Immature natural killer cell (primary cell): ENCODE data around the gene MEOX1. TPM values are rescaled to one million over a fixed set of nuclear protein-coding genes. Genes with fewer than 3 reads are reported as not detected.
"Not testable (repeated sequence)": the region's sequence is repeated elsewhere in the genome, so short reads cannot be mapped to it uniquely, and the experiment has no call there.

Experiments
- DNase-seq, 3 donors: peaks; one replicate each; pipeline ENCODE4 v3.0.0; 2022; ENCODE audit warnings: mixed read lengths in 1 of 3
- H3K27ac Mint-ChIP-seq, 6 donors: one replicate each; pipeline ENCODE4 v1.8.0; 2020; ENCODE audit warnings: mixed read lengths in 6 of 6, mild to moderate bottlenecking in 5 of 6, inconsistent platforms in 4 of 6, moderate library complexity in 3 of 6
- H3K27me3 Mint-ChIP-seq, 3 donors: one replicate each; pipeline ENCODE4 v1.8.0; 2020 to 2021; ENCODE audit warnings: low read depth in 3 of 3, mild to moderate bottlenecking in 3 of 3, mixed read lengths in 3 of 3, moderate library complexity in 3 of 3, inconsistent platforms in 1 of 3
- H3K36me3 Mint-ChIP-seq, 3 donors: one replicate each; pipeline ENCODE4 v1.8.0; 2020; ENCODE audit warnings: mixed read lengths in 3 of 3, inconsistent platforms in 2 of 3, mild to moderate bottlenecking in 2 of 3
- H3K4me1 Mint-ChIP-seq, 2 donors: one replicate each; pipeline ENCODE4 v1.8.0; 2020; ENCODE audit warnings: inconsistent platforms in 2 of 2, mild to moderate bottlenecking in 2 of 2, mixed read lengths in 2 of 2, moderate library complexity in 1 of 2
- H3K4me3 Mint-ChIP-seq, 5 donors: one replicate each; pipeline ENCODE4 v1.8.0; 2020; ENCODE audit warnings: mild to moderate bottlenecking in 5 of 5, mixed read lengths in 5 of 5, inconsistent platforms in 3 of 5, moderate library complexity in 3 of 5
- H3K9me3 Mint-ChIP-seq, 6 donors: one replicate each; pipeline ENCODE4 v1.8.0; 2020; ENCODE audit warnings: mild to moderate bottlenecking in 6 of 6, mixed read lengths in 6 of 6, inconsistent platforms in 4 of 6, moderate library complexity in 3 of 6
- polyA plus RNA-seq, 3 donors: library from polyadenylated mRNA; unstranded; fragments of 300-500 nt; fragmentation: Illumina TruSeq; gene quantifications; one replicate each; pipeline ENCODE4 v1.2.3, GENCODE V29; 2021

The MEOX1 gene
- polyA plus RNA-seq, 3 donors from 2014 or later, result not detected

DNA sequence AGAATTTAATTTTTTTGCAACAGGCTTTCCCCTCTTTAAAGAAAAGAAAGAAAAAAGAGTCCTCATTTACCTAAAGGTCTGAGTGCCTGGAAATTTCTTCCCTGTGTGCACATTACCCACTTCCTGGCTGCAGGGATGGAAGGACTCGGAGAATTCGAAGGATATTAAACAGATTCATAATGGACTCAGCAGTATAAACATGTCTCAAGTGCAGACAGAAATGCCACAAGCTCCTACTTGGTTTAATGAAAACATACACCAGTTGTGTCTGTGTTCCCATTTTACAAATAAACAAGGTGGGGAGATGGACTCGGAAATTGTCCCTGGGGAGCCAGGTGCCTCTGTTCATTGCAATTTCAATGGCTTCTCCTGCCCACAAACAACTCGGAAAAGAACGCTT is 47.2 kb downstream of the MEOX1 start:
- Mint-ChIP-seq H3K9me3 (no peaks in the 10 kb centered on the region), H3K4me3 (no peak overlapping the region), H3K36me3 (no peaks in the 10 kb centered on the region)

GRCh38 chr17:43613917-43614316 is 47.8 kb downstream of the MEOX1 start:
- peaks cover 2 to 8% (median 3%) of the 10 kb centered on the region in 3 donors for H3K27me3 Mint-ChIP-seq
- H3K9me3 Mint-ChIP-seq, result no peaks in the 10 kb centered on the region
- no peak overlapping the region for H3K4me3 Mint-ChIP-seq
- no peaks in the 10 kb centered on the region for H3K36me3 Mint-ChIP-seq
- H3K27ac Mint-ChIP-seq, result no peak overlapping the region
- H3K4me1 Mint-ChIP-seq, result no peaks in the 10 kb centered on the region
- no peak for DNase-seq

More for the DNA sequence above, 47.2 kb downstream of the MEOX1 start:
- Mint-ChIP-seq H3K27ac (no peak overlapping the region), H3K27me3 (peaks cover 2 to 8% (median 2%) of the 10 kb centered on the region in 3 donors), H3K4me1 (no peaks in the 10 kb centered on the region)
- no peak for DNase-seq

DNA sequence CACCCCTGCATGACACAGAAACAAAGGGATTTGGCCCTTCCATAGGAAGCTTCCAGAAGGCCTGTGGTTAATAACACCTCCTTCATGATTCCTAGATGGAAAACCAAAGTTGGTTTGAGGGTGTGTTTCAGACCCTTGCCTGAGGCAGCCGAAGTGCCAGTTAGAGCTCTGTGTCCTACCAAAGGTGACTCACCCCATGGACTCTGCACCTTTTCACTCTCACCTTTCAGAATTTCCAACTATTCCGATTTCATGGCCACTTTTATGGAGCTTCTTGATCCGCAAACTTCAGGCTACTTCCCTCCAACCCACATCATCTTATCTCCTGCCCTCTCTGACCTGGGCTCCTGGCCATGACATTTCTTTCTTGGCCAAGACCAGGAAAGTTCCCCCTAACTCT is 49.2 kb downstream of the MEOX1 start:
- Mint-ChIP-seq H3K27ac (no peak overlapping the region), H3K36me3 (no peaks in the 10 kb centered on the region)

DNA sequence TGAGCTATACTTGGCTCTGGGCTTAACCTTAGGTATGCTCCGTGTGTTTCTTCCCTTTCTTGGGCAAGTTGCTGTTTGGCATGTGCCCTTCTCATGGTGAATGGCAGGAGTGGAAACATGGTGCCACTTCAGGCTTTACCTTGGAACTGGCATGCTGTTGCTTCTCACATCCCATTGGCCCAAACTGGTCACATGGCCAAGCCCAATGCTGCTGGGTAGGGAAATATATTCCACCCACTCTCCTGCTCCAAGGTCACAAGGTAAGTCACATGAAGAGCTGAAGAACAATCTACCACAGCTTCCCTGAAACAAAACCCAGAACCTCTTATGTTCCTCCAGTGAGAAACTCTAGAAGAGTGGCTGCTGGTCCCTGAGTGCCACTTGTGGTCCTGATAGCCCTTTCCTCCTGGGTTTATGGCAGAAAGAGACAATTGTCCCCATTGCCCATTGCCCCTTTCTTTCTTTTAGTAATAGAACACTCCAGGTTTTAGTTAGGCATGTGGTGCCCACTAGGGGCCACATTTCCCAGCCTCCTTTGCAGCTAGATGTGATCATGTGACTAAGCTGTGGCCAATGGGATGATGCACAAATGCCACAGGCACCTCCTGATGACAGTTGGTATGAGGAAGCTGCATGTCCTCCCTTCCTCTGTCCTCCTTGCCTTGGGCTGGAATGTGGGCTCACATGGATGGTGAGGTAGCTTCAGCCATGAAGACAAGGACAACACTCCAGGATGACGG is 50.3 kb downstream of the MEOX1 start:
- no peaks in the 10 kb centered on the region for H3K4me1 Mint-ChIP-seq
- H3K27me3 Mint-ChIP-seq, result peaks cover 2 to 8% (median 3%) of the 10 kb centered on the region in 3 donors
- DNase-seq, result no peak
- no peaks in the 10 kb centered on the region for H3K9me3 Mint-ChIP-seq
- H3K4me3 Mint-ChIP-seq, result no peak overlapping the region
- no peak overlapping the region for H3K27ac Mint-ChIP-seq
- H3K36me3 Mint-ChIP-seq, result no peaks in the 10 kb centered on the region

More for the DNA sequence above, 49.2 kb downstream of the MEOX1 start:
- no peak for DNase-seq
- peaks cover 2 to 8% (median 3%) of the 10 kb centered on the region in 3 donors for H3K27me3 Mint-ChIP-seq
- H3K9me3 Mint-ChIP-seq, result no peaks in the 10 kb centered on the region
- H3K4me1 Mint-ChIP-seq, result no peaks in the 10 kb centered on the region
- no peak overlapping the region for H3K4me3 Mint-ChIP-seq

- H3K4me3 Mint-ChIP-seq, result no peak overlapping the region
These were observed 51.9 kb downstream of the MEOX1 start for GRCh38 chr17:43609613-43610385.

DNA sequence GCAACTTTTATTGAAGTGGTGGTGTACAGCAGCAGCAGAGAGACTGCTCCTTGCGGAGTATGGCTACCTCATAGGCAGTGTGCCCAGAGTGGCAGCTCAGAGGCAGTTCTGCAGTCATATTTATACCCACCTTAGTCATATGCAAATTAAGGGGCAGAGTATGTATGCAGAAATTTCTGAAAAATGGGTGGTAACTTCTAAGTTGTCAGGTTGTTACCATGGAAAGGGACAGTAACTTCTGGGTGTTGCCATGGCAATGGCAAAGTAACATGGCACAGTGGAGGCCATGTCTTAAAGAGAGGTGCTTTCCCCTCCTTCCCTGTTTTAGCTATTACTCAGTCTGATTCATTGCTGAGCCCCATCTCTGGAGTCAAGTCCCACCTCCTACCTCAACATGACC is 53.4 kb downstream of the MEOX1 start:
- DNase-seq, result no peak
- H3K4me3 Mint-ChIP-seq, result no peak overlapping the region
- no peaks in the 10 kb centered on the region for H3K4me1 Mint-ChIP-seq
- H3K9me3 Mint-ChIP-seq, result no peaks in the 10 kb centered on the region
- no peak overlapping the region for H3K27ac Mint-ChIP-seq
- no peaks in the 10 kb centered on the region for H3K36me3 Mint-ChIP-seq
- peaks cover 4 to 6% (median 4%) of the 10 kb centered on the region in 3 donors for H3K27me3 Mint-ChIP-seq

More at GRCh38 chr17:43609613-43610385, 51.9 kb downstream of the MEOX1 start:
- DNase-seq, result no peak
- Mint-ChIP-seq H3K4me1 (no peaks in the 10 kb centered on the region), H3K27me3 (peaks cover 2 to 8% (median 3%) of the 10 kb centered on the region in 3 donors), H3K9me3 (no peaks in the 10 kb centered on the region), H3K36me3 (no peaks in the 10 kb centered on the region), H3K27ac (no peak overlapping the region)

DNA sequence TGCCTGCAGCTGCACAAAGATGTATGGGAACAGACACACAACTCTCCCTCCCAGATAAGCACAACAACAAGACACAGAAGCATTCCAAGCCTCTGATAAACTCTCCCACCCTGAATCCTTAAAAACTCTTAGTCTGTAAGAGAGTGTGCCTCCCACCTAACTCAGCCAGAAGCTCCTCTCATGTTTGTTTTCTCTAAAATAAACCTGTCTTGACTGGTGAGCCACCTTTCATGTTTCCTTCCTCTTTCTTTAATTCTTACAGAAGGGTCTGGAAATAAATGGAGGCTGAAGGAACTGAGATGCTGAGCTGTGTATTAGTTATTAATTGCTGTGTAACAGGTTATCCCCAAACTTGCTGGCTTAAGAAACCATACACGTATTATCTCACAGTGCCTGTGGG is 57.2 kb downstream of the MEOX1 start:
- Mint-ChIP-seq H3K36me3 (no peaks in the 10 kb centered on the region), H3K4me1 (no peaks in the 10 kb centered on the region), H3K27ac (no peak overlapping the region), H3K4me3 (no peak overlapping the region), H3K9me3 (no peaks in the 10 kb centered on the region), H3K27me3 (peaks cover 0 to 12% (median 3%) of the 10 kb centered on the region in 3 donors)
- DNase-seq, result no peak

DNA sequence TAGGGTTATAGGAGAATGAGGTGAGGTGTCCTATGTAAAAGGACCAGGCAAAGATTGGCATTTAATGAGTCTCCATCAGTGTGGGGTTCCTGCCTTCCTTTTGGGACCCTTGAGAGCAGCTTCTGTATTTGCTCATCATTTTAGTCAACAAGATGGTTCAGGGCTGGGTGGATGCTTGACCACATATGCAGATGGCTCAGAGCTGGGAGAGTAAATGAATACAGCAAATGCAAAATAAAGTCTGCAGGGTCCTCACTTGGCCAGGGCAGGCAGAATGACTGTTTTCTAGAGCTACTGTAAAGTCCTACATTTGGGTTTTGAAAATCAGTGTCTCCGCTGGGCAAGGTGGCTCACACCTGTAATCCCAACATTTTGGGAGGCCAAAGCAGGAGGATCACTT is 58.4 kb downstream of the MEOX1 start:
- no peaks in the 10 kb centered on the region for H3K36me3 Mint-ChIP-seq
- no peak for DNase-seq
- H3K4me1 Mint-ChIP-seq, result no peaks in the 10 kb centered on the region
- H3K27ac Mint-ChIP-seq, result no peak overlapping the region
- no peaks in the 10 kb centered on the region for H3K9me3 Mint-ChIP-seq
- no peak overlapping the region for H3K4me3 Mint-ChIP-seq
- H3K27me3 Mint-ChIP-seq, result peaks cover 2 to 12% (median 2%) of the 10 kb centered on the region in 3 donors

GRCh38 chr17:43602556-43602955 is 59.2 kb downstream of the MEOX1 start:
- not testable (repeated sequence) for H3K4me1 Mint-ChIP-seq, H3K27ac Mint-ChIP-seq, H3K9me3 Mint-ChIP-seq, H3K36me3 Mint-ChIP-seq, H3K4me3 Mint-ChIP-seq, DNase-seq
- H3K27me3 Mint-ChIP-seq, result peaks cover 2 to 12% (median 2%) of the 10 kb centered on the region in 3 donors

DNA sequence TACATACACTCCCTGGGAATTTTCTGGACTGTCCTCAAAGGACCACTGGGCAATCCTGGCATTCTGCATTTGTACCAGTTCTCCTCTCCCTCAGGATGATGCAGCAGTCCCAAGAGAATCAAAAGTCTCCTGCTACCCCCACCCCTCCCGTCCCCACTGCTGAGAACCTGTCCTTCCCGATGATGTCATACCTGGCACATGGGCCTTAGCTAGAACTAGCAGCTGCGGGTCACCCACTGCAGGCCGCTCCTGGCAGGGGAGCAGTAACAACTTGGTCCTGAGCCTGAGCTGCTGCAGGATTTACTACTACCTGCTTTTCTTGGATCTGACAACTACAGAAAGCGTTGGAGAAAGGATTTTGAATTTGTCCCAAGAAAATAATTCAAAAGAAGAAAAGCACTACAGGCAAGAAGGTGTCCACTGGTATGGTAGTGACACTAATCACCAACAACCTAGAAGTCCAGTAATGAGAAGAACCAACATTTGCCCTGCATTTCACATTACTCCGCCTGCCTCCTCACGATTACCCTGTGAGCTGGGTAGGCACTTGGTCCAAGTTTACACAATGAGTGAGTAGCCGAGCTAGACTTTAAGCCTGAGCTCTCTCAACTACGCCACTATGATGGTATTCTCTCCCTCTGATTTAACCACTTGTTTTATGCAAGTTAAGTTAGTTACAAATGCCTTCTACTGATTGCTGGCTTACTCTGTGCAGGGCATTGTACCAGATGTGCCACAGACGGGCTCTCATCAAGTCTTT is 60.3 kb downstream of the MEOX1 start:
- H3K4me3 Mint-ChIP-seq, result no peak overlapping the region
- no peak overlapping the region for H3K27ac Mint-ChIP-seq
- DNase-seq, result no peak
- no peaks in the 10 kb centered on the region for H3K4me1 Mint-ChIP-seq
- H3K36me3 Mint-ChIP-seq, result no peaks in the 10 kb centered on the region
- H3K27me3 Mint-ChIP-seq, result peaks cover 2 to 12% (median 2%) of the 10 kb centered on the region in 3 donors
- H3K9me3 Mint-ChIP-seq, result no peaks in the 10 kb centered on the region

GRCh38 chr17:43599835-43600234 is 61.9 kb downstream of the MEOX1 start:
- no peak for DNase-seq
- Mint-ChIP-seq H3K36me3 (no peaks in the 10 kb centered on the region), H3K9me3 (no peaks in the 10 kb centered on the region), H3K27ac (no peak overlapping the region), H3K27me3 (peaks cover 2 to 14% (median 3%) of the 10 kb centered on the region in 3 donors), H3K4me1 (no peaks in the 10 kb centered on the region), H3K4me3 (no peak overlapping the region)

GRCh38 chr17:43599046-43599395 is 62.7 kb downstream of the MEOX1 start:
- peaks cover 2 to 14% (median 3%) of the 10 kb centered on the region in 3 donors for H3K27me3 Mint-ChIP-seq
- H3K36me3 Mint-ChIP-seq, result no peaks in the 10 kb centered on the region
- no peak for DNase-seq
- no peak overlapping the region for H3K4me3 Mint-ChIP-seq
- no peaks in the 10 kb centered on the region for H3K9me3 Mint-ChIP-seq
- no peaks in the 10 kb centered on the region for H3K4me1 Mint-ChIP-seq
- H3K27ac Mint-ChIP-seq, result no peak overlapping the region

DNA sequence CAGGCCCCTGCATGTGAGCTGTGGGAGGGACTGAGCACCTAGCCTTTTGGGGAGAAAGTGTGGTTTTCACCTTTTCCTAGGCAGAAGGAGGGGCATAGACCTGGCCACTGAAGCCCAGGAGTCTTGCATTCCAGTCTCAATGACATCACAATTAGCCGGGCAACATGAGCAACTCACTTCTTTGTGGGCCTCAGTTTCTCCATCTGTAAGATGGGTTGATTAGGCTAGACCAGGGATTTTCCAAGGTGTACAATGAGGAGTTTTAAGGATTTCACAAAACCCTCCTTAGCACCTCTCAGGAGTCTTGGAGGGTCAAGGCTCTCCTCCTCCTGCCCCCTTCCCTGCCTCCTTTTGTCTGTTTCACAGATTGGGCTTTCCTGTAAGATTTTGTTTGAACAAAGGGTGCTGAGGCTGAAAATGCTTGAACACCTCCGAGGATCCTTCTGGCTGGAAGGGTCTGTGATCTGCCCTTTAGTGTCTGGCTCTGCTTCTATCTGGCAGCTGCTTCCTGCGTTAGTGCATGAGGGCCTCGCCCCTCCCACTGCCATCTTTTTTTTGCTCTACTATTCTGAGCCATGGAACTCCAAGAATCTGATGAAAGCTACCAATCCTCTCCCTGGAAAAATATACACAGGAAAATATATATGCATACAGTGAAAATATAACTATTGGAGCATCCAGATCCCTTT is 63.2 kb downstream of the MEOX1 start:
- no peaks in the 10 kb centered on the region for H3K4me1 Mint-ChIP-seq

More for the DNA sequence above, 63.2 kb downstream of the MEOX1 start:
- DNase-seq, result no peak
- Mint-ChIP-seq H3K4me3 (no peak overlapping the region), H3K27ac (no peak overlapping the region), H3K9me3 (no peaks in the 10 kb centered on the region), H3K36me3 (no peaks in the 10 kb centered on the region), H3K27me3 (peaks cover 2 to 13% (median 3%) of the 10 kb centered on the region in 3 donors)
